Measurements from ENCODE around the gene RGS9.
"Not testable (repeated sequence)": the region's sequence is repeated elsewhere in the genome, so short reads cannot be mapped to it uniquely, and the experiment has no call there.

DNA sequence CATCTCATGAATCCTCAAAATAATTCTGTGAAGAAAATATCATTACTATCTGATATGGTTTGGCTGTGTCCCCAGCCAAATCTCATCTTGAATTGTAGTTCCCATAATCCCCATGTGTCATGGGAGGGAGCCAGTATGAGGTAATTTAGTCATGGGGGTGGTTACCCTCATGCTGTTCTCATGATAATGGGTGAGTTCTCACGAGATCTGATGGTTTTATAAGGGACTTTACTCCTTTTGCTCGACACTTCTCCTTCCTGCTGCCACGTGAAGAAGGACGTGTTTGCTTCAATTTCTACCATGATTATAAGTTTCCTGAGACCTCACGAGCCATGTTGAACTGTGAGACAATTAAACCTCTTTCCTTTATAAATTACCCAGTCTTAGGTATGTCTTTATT is 20.7 kb upstream of the RGS9 start:
- TF ChIP-seq, protein P1, sequence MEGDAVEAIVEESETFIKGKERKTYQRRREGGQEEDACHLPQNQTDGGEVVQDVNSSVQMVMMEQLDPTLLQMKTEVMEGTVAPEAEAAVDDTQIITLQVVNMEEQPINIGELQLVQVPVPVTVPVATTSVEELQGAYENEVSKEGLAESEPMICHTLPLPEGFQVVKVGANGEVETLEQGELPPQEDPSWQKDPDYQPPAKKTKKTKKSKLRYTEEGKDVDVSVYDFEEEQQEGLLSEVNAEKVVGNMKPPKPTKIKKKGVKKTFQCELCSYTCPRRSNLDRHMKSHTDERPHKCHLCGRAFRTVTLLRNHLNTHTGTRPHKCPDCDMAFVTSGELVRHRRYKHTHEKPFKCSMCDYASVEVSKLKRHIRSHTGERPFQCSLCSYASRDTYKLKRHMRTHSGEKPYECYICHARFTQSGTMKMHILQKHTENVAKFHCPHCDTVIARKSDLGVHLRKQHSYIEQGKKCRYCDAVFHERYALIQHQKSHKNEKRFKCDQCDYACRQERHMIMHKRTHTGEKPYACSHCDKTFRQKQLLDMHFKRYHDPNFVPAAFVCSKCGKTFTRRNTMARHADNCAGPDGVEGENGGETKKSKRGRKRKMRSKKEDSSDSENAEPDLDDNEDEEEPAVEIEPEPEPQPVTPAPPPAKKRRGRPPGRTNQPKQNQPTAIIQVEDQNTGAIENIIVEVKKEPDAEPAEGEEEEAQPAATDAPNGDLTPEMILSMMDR (IDR thresholded peaks at IDR 0.05; ENCODE audit: insufficient read depth, low read length) = not testable (repeated sequence)
- TF ChIP-seq, protein P2, sequence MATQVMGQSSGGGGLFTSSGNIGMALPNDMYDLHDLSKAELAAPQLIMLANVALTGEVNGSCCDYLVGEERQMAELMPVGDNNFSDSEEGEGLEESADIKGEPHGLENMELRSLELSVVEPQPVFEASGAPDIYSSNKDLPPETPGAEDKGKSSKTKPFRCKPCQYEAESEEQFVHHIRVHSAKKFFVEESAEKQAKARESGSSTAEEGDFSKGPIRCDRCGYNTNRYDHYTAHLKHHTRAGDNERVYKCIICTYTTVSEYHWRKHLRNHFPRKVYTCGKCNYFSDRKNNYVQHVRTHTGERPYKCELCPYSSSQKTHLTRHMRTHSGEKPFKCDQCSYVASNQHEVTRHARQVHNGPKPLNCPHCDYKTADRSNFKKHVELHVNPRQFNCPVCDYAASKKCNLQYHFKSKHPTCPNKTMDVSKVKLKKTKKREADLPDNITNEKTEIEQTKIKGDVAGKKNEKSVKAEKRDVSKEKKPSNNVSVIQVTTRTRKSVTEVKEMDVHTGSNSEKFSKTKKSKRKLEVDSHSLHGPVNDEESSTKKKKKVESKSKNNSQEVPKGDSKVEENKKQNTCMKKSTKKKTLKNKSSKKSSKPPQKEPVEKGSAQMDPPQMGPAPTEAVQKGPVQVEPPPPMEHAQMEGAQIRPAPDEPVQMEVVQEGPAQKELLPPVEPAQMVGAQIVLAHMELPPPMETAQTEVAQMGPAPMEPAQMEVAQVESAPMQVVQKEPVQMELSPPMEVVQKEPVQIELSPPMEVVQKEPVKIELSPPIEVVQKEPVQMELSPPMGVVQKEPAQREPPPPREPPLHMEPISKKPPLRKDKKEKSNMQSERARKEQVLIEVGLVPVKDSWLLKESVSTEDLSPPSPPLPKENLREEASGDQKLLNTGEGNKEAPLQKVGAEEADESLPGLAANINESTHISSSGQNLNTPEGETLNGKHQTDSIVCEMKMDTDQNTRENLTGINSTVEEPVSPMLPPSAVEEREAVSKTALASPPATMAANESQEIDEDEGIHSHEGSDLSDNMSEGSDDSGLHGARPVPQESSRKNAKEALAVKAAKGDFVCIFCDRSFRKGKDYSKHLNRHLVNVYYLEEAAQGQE (IDR thresholded peaks at IDR 0.05; ENCODE audit: insufficient replicate concordance, low read depth) = not testable (repeated sequence)
- TF ChIP-seq SPI1 (IDR thresholded peaks at IDR 0.05; ENCODE audit: borderline replicate concordance, low read depth); POLR2AphosphoS5 (IDR thresholded peaks at IDR 0.05; ENCODE audit: low read depth): not testable (repeated sequence)

All from HL-60 (cell line).